Measurements from ENCODE around the gene IMMP1L. TPM values are rescaled to one million over a fixed set of nuclear protein-coding genes. Genes with fewer than 3 reads are reported as not detected.

Gene IMMP1L
- total RNA-seq, 4 donors from 2014 or later, result 7.1 to 61.9 (median 33.5) TPM

DNA sequence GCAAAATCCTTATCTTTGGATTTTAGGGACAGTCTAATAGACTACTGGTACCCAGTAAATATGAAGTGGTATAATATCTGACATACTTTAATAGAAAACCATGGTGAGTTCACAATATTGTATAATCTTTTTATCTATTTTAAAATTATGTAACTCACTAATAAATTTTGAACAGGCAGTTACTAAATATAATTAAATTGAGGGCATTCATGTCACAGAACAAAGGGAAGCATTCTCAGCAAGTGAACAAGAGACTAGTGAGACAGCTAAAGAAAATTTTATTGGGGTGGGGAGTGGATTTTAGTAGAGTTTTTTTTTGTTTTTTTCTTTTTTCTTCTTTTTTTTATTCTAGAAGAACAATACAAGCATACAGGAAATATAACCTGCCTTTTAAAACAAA is 84.8 kb downstream of the IMMP1L start:
- Histone ChIP-seq H3K27ac (no peak overlapping the region), H3K36me3 (no peaks in the 10 kb centered on the region), H3K4me3 (no peak overlapping the region), H3K4me1 (no peaks in the 10 kb centered on the region), H3K9me3 (no peaks in the 10 kb centered on the region), H3K27me3 (no peaks in the 10 kb centered on the region)
- DNase-seq (ENCODE audit: low spot score in 2 of 2), result no peak
- no peak for TF ChIP-seq POLR2A (IDR thresholded peaks at IDR 0.05)
- TF ChIP-seq EP300 (IDR thresholded peaks at IDR 0.05), result no peak
- TF ChIP-seq, protein P1, sequence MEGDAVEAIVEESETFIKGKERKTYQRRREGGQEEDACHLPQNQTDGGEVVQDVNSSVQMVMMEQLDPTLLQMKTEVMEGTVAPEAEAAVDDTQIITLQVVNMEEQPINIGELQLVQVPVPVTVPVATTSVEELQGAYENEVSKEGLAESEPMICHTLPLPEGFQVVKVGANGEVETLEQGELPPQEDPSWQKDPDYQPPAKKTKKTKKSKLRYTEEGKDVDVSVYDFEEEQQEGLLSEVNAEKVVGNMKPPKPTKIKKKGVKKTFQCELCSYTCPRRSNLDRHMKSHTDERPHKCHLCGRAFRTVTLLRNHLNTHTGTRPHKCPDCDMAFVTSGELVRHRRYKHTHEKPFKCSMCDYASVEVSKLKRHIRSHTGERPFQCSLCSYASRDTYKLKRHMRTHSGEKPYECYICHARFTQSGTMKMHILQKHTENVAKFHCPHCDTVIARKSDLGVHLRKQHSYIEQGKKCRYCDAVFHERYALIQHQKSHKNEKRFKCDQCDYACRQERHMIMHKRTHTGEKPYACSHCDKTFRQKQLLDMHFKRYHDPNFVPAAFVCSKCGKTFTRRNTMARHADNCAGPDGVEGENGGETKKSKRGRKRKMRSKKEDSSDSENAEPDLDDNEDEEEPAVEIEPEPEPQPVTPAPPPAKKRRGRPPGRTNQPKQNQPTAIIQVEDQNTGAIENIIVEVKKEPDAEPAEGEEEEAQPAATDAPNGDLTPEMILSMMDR (IDR thresholded peaks at IDR 0.05), result no peak
- no peak for TF ChIP-seq POLR2AphosphoS5 (IDR thresholded peaks at IDR 0.05)

DNA sequence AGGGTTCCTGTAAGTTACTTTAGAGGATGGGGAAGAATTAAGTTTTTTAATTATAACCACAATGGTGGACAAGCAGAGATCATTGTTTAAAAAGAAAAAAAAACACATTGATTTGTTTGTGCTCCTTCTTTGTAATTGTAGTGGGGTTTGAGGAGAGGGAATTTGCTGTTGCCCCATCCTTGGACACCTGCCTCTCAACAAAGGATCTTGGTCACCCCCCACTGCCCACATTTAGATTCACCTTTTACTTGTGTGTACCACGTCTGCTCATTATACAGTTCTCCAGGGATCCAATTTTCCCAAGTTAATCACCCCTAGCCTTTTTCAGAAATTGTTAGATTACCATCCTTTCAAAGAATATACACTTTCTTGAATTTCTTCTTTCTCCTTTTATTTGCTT is 86.7 kb downstream of the IMMP1L start:
- H3K9me3 ChIP-seq, result no peaks in the 10 kb centered on the region
- no peaks in the 10 kb centered on the region for H3K36me3 ChIP-seq
- no peaks in the 10 kb centered on the region for H3K4me1 ChIP-seq
- 100% methylated on average over 1 of the region's 1 CpG for WGBS
- DNase-seq (ENCODE audit: low spot score in 2 of 2), result no peak
- no peaks in the 10 kb centered on the region for H3K27me3 ChIP-seq
- H3K4me3 ChIP-seq, result no peak overlapping the region
- TF ChIP-seq POLR2A (IDR thresholded peaks at IDR 0.05) (no peak), POLR2AphosphoS5 (IDR thresholded peaks at IDR 0.05) (no peak), EP300 (IDR thresholded peaks at IDR 0.05) (no peak)
- TF ChIP-seq, protein P1 (IDR thresholded peaks at IDR 0.05), result no peak
- no peak overlapping the region for H3K27ac ChIP-seq

- WGBS, result 74% methylated on average over 2 of the region's 2 CpGs
- Histone ChIP-seq H3K4me1 (no peaks in the 10 kb centered on the region), H3K27me3 (no peaks in the 10 kb centered on the region), H3K4me3 (no peak overlapping the region), H3K36me3 (no peaks in the 10 kb centered on the region), H3K27ac (no peak overlapping the region), H3K9me3 (no peaks in the 10 kb centered on the region)
- no peak for DNase-seq (ENCODE audit: low spot score in 2 of 2)
- TF ChIP-seq, protein P1 (IDR thresholded peaks at IDR 0.05), result no peak
- no peak for TF ChIP-seq EP300 (IDR thresholded peaks at IDR 0.05)
These were observed 87.6 kb downstream of the IMMP1L start for GRCh38 chr11:31421820-31422219.

- Histone ChIP-seq H3K9me3 (no peaks in the 10 kb centered on the region), H3K4me3 (no peak overlapping the region), H3K4me1 (no peaks in the 10 kb centered on the region), H3K27me3 (no peaks in the 10 kb centered on the region), H3K36me3 (peaks cover 3% of the 10 kb centered on the region), H3K27ac (no peak overlapping the region)
- DNase-seq (ENCODE audit: low spot score in 2 of 2), result no peak
- 80% methylated on average over 1 of the region's 1 CpG for WGBS
- TF ChIP-seq, protein P1 (IDR thresholded peaks at IDR 0.05), result no peak
- TF ChIP-seq EP300 (IDR thresholded peaks at IDR 0.05), result no peak
- no peak for TF ChIP-seq POLR2AphosphoS5 (IDR thresholded peaks at IDR 0.05)
- TF ChIP-seq POLR2A (IDR thresholded peaks at IDR 0.05), result no peak
These were observed 89.8 kb downstream of the IMMP1L start for GRCh38 chr11:31419669-31420068.

DNA sequence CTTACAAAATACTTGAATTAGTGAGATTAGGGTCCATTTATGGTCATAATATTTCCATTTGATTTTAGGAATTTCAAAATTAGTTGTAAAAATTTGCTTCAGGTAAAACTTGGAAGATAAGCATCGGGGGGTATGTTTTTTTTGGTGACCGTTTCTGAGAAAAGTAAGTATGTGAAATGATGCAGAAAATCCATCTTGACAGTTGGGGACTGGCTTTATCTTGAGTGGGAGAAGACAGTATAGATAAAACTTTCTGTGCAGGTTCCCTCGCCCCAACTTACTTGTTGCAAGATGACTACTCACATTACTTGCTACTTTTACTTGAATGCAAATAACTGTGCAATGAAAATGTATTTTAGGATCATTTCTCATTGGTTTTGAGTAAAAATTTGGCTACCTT is 90.3 kb downstream of the IMMP1L start:
- Histone ChIP-seq H3K36me3 (peaks cover 3% of the 10 kb centered on the region), H3K9me3 (no peaks in the 10 kb centered on the region), H3K27me3 (no peaks in the 10 kb centered on the region), H3K4me3 (no peak overlapping the region), H3K27ac (no peak overlapping the region), H3K4me1 (no peaks in the 10 kb centered on the region)
- no peak for TF ChIP-seq POLR2A (IDR thresholded peaks at IDR 0.05)
- TF ChIP-seq, protein P1 (IDR thresholded peaks at IDR 0.05), result no peak
- TF ChIP-seq POLR2AphosphoS5 (IDR thresholded peaks at IDR 0.05), result no peak
- no peak for TF ChIP-seq EP300 (IDR thresholded peaks at IDR 0.05)
- no peak for DNase-seq (ENCODE audit: low spot score in 2 of 2)
- 87% methylated on average over 3 of the region's 3 CpGs for WGBS
